ENCODE measurements around the gene AKR1C1. TPM values are rescaled to one million over a fixed set of nuclear protein-coding genes. Genes with fewer than 3 reads are reported as not detected.

Gene AKR1C1
- total RNA-seq, 2 donors from 2014 or later, result 0.62 to 1.6 TPM

DNA sequence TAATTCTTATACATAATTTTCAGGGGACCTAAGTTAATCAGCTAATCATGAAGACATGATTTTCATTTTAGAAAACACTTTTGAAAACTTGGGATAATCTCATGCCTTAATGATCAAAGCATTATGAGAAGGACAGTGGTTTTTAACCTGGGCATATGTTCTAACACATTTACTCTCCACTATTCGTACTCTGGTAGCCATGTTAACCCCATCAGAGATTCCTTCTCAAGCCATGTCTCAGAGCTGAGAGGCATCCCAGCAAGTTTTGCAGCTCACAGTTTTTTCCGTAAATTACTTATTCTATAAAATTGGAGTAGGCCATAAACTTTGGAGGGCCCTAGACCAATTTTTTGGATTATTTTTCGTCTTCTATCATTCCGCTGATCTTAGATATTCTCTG lies 15.7 kb downstream of the AKR1C1 start:
- Histone ChIP-seq H3K27me3 (ENCODE audit: control insufficient read depth, insufficient read depth, low read length, poor library complexity, severe bottlenecking) (no peaks in the 10 kb centered on the region), H3K9ac (ENCODE audit: extremely low read depth, low read length, poor library complexity, severe bottlenecking) (no peak overlapping the region), H3K36me3 (ENCODE audit: control insufficient read depth, insufficient read depth, low read length) (no peaks in the 10 kb centered on the region), H3K27ac (ENCODE audit: low read depth, low read length) (no peak overlapping the region), H3K9me3 (ENCODE audit: control insufficient read depth, low read length) (no peaks in the 10 kb centered on the region), H3K4me3 (ENCODE audit: low read length) (no peak overlapping the region), H3K4me1 (ENCODE audit: control insufficient read depth, insufficient read depth, low read length) (no peaks in the 10 kb centered on the region)
- Mint-ChIP-seq H3K9me3 (no peaks in the 10 kb centered on the region), H3K27ac (no peak overlapping the region), H3K27me3 (ENCODE audit: insufficient read depth) (peaks cover 20% of the 10 kb centered on the region), H3K4me3 (no peak overlapping the region), H3K36me3 (ENCODE audit: low read depth) (no peaks in the 10 kb centered on the region), H3K4me1 (peaks cover 9% of the 10 kb centered on the region)
- DNase-seq, result no peak
- 91% methylated on average over 4 of the region's 4 CpGs for WGBS, 2 experiments (ENCODE audit: insufficient coverage in 1 of 2, insufficient read length in 1 of 2)
- TF ChIP-seq, protein P1, sequence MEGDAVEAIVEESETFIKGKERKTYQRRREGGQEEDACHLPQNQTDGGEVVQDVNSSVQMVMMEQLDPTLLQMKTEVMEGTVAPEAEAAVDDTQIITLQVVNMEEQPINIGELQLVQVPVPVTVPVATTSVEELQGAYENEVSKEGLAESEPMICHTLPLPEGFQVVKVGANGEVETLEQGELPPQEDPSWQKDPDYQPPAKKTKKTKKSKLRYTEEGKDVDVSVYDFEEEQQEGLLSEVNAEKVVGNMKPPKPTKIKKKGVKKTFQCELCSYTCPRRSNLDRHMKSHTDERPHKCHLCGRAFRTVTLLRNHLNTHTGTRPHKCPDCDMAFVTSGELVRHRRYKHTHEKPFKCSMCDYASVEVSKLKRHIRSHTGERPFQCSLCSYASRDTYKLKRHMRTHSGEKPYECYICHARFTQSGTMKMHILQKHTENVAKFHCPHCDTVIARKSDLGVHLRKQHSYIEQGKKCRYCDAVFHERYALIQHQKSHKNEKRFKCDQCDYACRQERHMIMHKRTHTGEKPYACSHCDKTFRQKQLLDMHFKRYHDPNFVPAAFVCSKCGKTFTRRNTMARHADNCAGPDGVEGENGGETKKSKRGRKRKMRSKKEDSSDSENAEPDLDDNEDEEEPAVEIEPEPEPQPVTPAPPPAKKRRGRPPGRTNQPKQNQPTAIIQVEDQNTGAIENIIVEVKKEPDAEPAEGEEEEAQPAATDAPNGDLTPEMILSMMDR (conservative IDR thresholded peaks at IDR 0.05), result no peak

DNA sequence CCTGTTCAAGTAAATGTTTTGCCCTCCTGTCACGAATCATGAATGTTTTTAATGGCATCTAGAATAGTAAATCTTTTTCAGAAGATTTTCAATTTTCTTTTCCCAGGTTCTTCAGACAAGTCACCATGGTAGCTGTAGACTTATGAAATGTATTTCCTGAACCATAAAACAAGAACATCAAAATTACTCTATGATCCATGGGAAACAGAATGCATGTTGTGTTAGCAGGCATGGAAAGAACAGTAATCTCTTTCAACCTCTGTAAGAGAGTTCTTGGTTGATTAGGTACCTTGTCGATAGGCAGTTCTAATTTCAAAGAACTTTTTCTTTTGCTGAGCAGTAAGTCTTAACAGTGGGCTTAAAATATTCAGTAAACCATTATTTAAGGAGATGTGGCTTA lies 17.6 kb downstream of the AKR1C1 start:
- no peaks in the 10 kb centered on the region for H3K36me3 Mint-ChIP-seq (ENCODE audit: low read depth)
- 92 to 100% methylated on average over 1 to 2 of the region's 2 CpGs for WGBS, 2 experiments (ENCODE audit: insufficient coverage in 1 of 2, insufficient read length in 1 of 2)
- peaks cover 20% of the 10 kb centered on the region for H3K4me1 Mint-ChIP-seq

DNA sequence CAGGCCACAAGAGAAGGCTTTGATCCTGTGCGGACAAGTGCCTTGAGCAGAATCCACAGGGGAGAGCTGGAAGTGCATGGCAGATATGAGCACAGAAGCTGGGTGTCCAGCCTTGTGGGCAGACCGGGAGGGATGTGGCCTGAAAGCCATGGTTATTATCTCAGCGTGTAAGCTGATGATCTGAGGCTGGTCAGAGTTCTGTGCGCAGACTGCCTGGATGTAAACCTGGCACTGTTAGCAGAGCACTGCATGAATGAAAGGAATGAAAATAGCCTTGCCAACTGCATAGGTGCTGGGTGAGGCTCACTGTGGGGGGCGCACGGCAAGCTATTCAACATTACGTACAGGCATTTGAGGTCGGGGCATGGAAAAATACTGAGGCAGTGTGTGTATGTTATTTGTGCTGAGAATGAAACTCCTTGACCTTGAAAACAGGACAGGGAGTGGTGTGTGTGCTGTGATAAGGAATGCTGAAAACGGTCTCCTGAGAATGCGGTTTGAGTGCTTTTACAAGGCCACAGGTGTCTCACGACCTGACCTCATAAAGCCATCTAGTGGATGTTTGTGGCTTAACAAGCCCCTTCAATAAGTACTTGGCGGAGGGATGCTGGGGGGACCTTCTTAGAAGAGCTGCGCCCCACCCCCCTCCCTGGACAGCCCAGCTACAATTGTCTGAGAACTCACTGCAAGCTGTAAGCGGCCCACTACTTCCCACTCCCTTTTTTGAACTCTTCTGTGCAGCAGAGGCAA lies 18.7 kb downstream of the AKR1C1 start:
- H3K36me3 ChIP-seq (ENCODE audit: control insufficient read depth, insufficient read depth, low read length), result no peaks in the 10 kb centered on the region
- H3K4me3 ChIP-seq (ENCODE audit: low read length), result no peak overlapping the region
- no peak overlapping the region for H3K27ac ChIP-seq (ENCODE audit: low read depth, low read length)
- Mint-ChIP-seq H3K4me3 (no peak overlapping the region), H3K36me3 (ENCODE audit: low read depth) (no peaks in the 10 kb centered on the region), H3K27ac (no peak overlapping the region), H3K9me3 (peaks cover 15% of the 10 kb centered on the region), H3K4me1 (peaks cover 20% of the 10 kb centered on the region), H3K27me3 (ENCODE audit: insufficient read depth) (peaks cover 35% of the 10 kb centered on the region)
- no peak overlapping the region for H3K9ac ChIP-seq (ENCODE audit: extremely low read depth, low read length, poor library complexity, severe bottlenecking)
- WGBS, 2 experiments (ENCODE audit: insufficient coverage in 1 of 2, insufficient read length in 1 of 2), result 61 to 67% methylated on average over 11 to 14 of the region's 14 CpGs
- H3K4me1 ChIP-seq (ENCODE audit: control insufficient read depth, insufficient read depth, low read length), result peaks cover 4% of the 10 kb centered on the region
- H3K27me3 ChIP-seq (ENCODE audit: control insufficient read depth, insufficient read depth, low read length, poor library complexity, severe bottlenecking), result no peaks in the 10 kb centered on the region
- TF ChIP-seq, protein P1 (conservative IDR thresholded peaks at IDR 0.05), result peak; percentile 75
- DNase-seq, result peak; percentile 73
- H3K9me3 ChIP-seq (ENCODE audit: control insufficient read depth, low read length), result peaks cover 10% of the 10 kb centered on the region

More for the DNA sequence above, 17.6 kb downstream of the AKR1C1 start:
- H3K4me3 ChIP-seq (ENCODE audit: low read length), result no peak overlapping the region
- Mint-ChIP-seq H3K27ac (no peak overlapping the region), H3K27me3 (ENCODE audit: insufficient read depth) (peaks cover 30% of the 10 kb centered on the region), H3K9me3 (peaks cover 5% of the 10 kb centered on the region), H3K4me3 (no peak overlapping the region)
- no peaks in the 10 kb centered on the region for H3K36me3 ChIP-seq (ENCODE audit: control insufficient read depth, insufficient read depth, low read length)
- TF ChIP-seq, protein P1 (conservative IDR thresholded peaks at IDR 0.05), result no peak
- no peak for DNase-seq
- peaks cover 4% of the 10 kb centered on the region for H3K4me1 ChIP-seq (ENCODE audit: control insufficient read depth, insufficient read depth, low read length)
- no peak overlapping the region for H3K9ac ChIP-seq (ENCODE audit: extremely low read depth, low read length, poor library complexity, severe bottlenecking)
- no peaks in the 10 kb centered on the region for H3K27me3 ChIP-seq (ENCODE audit: control insufficient read depth, insufficient read depth, low read length, poor library complexity, severe bottlenecking)
- H3K27ac ChIP-seq (ENCODE audit: low read depth, low read length), result no peak overlapping the region
- peaks cover 2% of the 10 kb centered on the region for H3K9me3 ChIP-seq (ENCODE audit: control insufficient read depth, low read length)

Measured in endodermal cell (in vitro differentiated cells).